Skeletal muscle tissue (tissue), 4 donors: ENCODE results near the gene CXCR2. TPM values are rescaled to one million over a fixed set of nuclear protein-coding genes. Genes with fewer than 3 reads are reported as not detected.

Experiments
- H3K27ac ChIP-seq: one replicate; pipeline ENCODE4 v1.7.0; 2013; ENCODE audit warnings: mild to moderate bottlenecking, low read depth, low read length, inconsistent platforms
- H3K27me3 ChIP-seq, 3 donors: one replicate each; pipeline ENCODE4 v1.7.0; 2013; ENCODE audit warnings: low read length in 3 of 3; ENCODE audit not compliant: control insufficient read depth in 3 of 3, insufficient read depth in 3 of 3
- H3K36me3 ChIP-seq, 3 donors: one replicate each; pipeline ENCODE4 v1.7.0; 2013; ENCODE audit warnings: low read length in 3 of 3; ENCODE audit not compliant: control insufficient read depth in 3 of 3, insufficient read depth in 3 of 3
- H3K4me1 ChIP-seq, 3 donors: one replicate each; pipeline ENCODE4 v1.7.0; 2013; ENCODE audit warnings: low read length in 3 of 3, mild to moderate bottlenecking in 3 of 3; ENCODE audit not compliant: control insufficient read depth in 3 of 3, insufficient read depth in 3 of 3
- H3K4me3 ChIP-seq, 3 donors: one replicate each; pipeline ENCODE4 v1.7.0; 2013; ENCODE audit warnings: low read length in 3 of 3
- H3K9ac ChIP-seq, 3 donors: one replicate each; pipeline ENCODE4 v1.7.0; 2013; ENCODE audit warnings: low read length in 3 of 3, mild to moderate bottlenecking in 3 of 3, moderate library complexity in 2 of 3, low read depth in 1 of 3
- H3K9me3 ChIP-seq, 3 donors: one replicate each; pipeline ENCODE4 v1.7.0; 2013; ENCODE audit warnings: low read length in 3 of 3; ENCODE audit not compliant: control insufficient read depth in 3 of 3
- total RNA-seq: library from RNA; depleted of rRNA; stranded (reverse); fragments of >200 nt; gene quantifications from one replicate; pipeline ENCODE4 v1.2.3, GENCODE V29; 2014
- donor health status: Osteomylitis.

Gene CXCR2
- total RNA-seq, 1 donor from 2014 or later, result under 0.01 TPM

DNA sequence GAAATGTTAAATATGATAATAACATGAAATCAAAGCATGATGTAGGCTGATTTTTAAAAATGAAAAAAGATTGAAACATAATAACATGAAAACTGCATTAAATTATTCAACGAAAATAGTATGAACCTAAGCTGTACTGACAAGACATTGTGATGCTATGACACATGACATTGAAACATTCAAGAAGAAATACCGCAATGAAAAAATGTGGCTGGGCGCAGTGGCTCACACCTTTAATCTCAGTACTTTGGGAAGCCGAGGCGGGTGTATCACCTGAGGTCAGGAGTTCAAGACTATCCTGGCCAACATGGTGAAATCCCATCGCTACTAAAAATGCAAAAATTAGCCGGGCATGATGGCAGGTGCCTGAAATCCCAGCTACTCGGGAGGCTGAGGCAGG is 26.3 kb downstream of the CXCR2 start:
- Histone ChIP-seq H3K27me3 (peaks cover 0 to 20% (median 0%) of the 10 kb centered on the region in 3 donors), H3K9ac (no peak overlapping the region), H3K27ac (no peak overlapping the region), H3K4me3 (no peak overlapping the region), H3K9me3 (no peaks in the 10 kb centered on the region), H3K36me3 (no peaks in the 10 kb centered on the region), H3K4me1 (no peaks in the 10 kb centered on the region)

DNA sequence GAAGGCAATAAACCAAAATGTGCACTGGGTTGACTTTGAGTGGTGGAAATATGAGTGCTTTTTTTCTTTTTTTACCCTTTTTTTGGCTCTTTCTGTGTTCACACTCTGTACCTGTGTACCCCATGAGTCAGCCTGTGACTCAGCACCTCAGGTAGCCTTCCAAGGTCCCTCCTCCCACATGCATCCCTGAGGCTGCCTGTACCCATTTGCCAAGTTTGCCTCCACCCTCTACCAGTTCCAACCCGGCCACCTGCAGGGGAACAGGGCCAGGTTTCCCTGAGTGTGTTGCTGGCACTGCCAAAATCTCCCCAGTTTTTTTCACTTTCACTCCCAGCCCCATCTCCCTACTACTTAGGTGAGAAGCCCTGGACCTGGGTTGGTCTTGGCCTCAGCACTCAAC is 26.9 kb downstream of the CXCR2 start:
- no peaks in the 10 kb centered on the region for H3K36me3 ChIP-seq
- no peaks in the 10 kb centered on the region for H3K9me3 ChIP-seq
- no peak overlapping the region for H3K4me3 ChIP-seq
- H3K27me3 ChIP-seq, result peaks cover 0 to 20% (median 0%) of the 10 kb centered on the region in 3 donors
- H3K9ac ChIP-seq, result no peak overlapping the region
- H3K4me1 ChIP-seq, result no peaks in the 10 kb centered on the region
- H3K27ac ChIP-seq, result no peak overlapping the region

DNA sequence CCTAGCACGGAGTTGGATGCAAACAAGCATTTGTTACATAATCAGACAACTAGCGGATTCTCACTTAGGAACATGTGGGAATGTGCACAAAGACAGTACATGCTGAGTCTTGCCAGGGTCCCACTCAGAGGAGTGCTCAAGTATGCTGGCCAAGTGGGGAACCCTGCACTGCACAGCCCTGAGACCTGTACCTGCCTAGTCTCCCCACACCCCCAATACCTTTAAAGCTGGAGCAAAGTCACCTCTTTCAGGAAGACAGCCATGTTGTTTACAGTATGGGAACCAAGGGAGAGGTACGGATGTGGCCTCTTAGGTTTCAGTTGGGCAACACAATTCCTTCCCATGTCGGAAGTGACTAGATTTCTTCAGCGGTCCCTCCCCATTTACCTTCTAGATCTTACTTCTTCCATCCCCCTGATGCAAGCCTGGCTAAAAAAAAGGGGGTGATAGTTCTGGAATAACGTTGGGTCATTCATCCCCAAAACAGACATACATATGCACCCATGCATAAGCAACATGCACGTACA is 30.2 kb downstream of the CXCR2 start:
- Histone ChIP-seq H3K4me1 (no peaks in the 10 kb centered on the region), H3K9me3 (no peaks in the 10 kb centered on the region), H3K27ac (no peak overlapping the region), H3K27me3 (peaks cover 0 to 8% (median 0%) of the 10 kb centered on the region in 3 donors), H3K36me3 (no peaks in the 10 kb centered on the region), H3K4me3 (no peak overlapping the region), H3K9ac (no peak overlapping the region)

GRCh38 chr2:218161644-218162043 is 35.8 kb downstream of the CXCR2 start:
- H3K9ac ChIP-seq, result no peak overlapping the region
- no peaks in the 10 kb centered on the region for H3K36me3 ChIP-seq

GRCh38 chr2:218162814-218163213 is 37.0 kb downstream of the CXCR2 start:
- no peaks in the 10 kb centered on the region for H3K9me3 ChIP-seq
- no peaks in the 10 kb centered on the region for H3K36me3 ChIP-seq
- peaks cover 4 to 12% (median 10%) of the 10 kb centered on the region in 3 donors for H3K27me3 ChIP-seq
- no peak overlapping the region for H3K9ac ChIP-seq
- H3K4me3 ChIP-seq, result no peak overlapping the region
- H3K4me1 ChIP-seq, result no peaks in the 10 kb centered on the region
- no peak overlapping the region for H3K27ac ChIP-seq

More at GRCh38 chr2:218161644-218162043, 35.8 kb downstream of the CXCR2 start:
- Histone ChIP-seq H3K27me3 (peaks cover 4 to 12% (median 10%) of the 10 kb centered on the region in 3 donors), H3K27ac (no peak overlapping the region), H3K9me3 (no peaks in the 10 kb centered on the region), H3K4me3 (no peak overlapping the region), H3K4me1 (no peaks in the 10 kb centered on the region)

DNA sequence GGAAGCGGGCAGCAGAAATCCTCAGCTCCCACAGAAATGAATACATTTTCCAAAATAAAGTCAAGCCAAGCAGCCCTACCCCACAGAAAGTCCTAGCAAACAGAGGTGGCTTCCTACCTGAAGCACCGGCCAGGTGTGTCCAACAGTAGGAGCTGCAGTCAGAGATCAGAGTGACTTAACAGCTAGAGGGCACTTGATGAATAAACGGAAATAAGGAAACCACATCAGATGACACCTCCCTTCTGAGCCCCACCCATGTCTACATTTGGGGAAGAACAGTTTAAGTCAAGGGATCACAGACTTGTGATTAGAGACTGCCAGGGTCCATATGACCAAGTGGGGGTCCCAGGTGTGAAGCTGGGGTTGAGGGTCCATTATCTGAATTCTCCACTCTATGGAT is 41.0 kb downstream of the CXCR2 start, which contains the start of gene CXCR1:
Gene CXCR1 (minus strand): TSS at position 172 of the 400 bp plus-strand sequence. CDS start 1,751 bp downstream, outside the sequence.
- Histone ChIP-seq H3K9me3 (no peaks in the 10 kb centered on the region), H3K36me3 (no peaks in the 10 kb centered on the region), H3K4me3 (no peak within 1 kb of the TSS), H3K27ac (no peak within 1 kb of the TSS), H3K27me3 (peaks cover 4 to 15% (median 10%) of the 10 kb centered on the region in 3 donors), H3K4me1 (peaks cover 0 to 3% (median 0%) of the 10 kb centered on the region in 3 donors), H3K9ac (no peak within 1 kb of the TSS)

GRCh38 chr2:218168016-218168415 is 42.2 kb downstream of the CXCR2 start:
- peaks cover 3 to 13% (median 7%) of the 10 kb centered on the region in 3 donors for H3K27me3 ChIP-seq

GRCh38 chr2:218168635-218169462 is 43.0 kb downstream of the CXCR2 start:
- Histone ChIP-seq H3K36me3 (no peaks in the 10 kb centered on the region), H3K9me3 (no peaks in the 10 kb centered on the region), H3K4me1 (peaks cover 0 to 3% (median 0%) of the 10 kb centered on the region in 3 donors), H3K27ac (no peak overlapping the region), H3K4me3 (no peak overlapping the region), H3K27me3 (peaks cover 0 to 11% (median 3%) of the 10 kb centered on the region in 3 donors), H3K9ac (no peak overlapping the region)

More at GRCh38 chr2:218168016-218168415, 42.2 kb downstream of the CXCR2 start:
- Histone ChIP-seq H3K9ac (no peak overlapping the region), H3K36me3 (no peaks in the 10 kb centered on the region), H3K27ac (no peak overlapping the region), H3K9me3 (no peaks in the 10 kb centered on the region), H3K4me3 (no peak overlapping the region), H3K4me1 (peaks cover 0 to 3% (median 0%) of the 10 kb centered on the region in 3 donors)

DNA sequence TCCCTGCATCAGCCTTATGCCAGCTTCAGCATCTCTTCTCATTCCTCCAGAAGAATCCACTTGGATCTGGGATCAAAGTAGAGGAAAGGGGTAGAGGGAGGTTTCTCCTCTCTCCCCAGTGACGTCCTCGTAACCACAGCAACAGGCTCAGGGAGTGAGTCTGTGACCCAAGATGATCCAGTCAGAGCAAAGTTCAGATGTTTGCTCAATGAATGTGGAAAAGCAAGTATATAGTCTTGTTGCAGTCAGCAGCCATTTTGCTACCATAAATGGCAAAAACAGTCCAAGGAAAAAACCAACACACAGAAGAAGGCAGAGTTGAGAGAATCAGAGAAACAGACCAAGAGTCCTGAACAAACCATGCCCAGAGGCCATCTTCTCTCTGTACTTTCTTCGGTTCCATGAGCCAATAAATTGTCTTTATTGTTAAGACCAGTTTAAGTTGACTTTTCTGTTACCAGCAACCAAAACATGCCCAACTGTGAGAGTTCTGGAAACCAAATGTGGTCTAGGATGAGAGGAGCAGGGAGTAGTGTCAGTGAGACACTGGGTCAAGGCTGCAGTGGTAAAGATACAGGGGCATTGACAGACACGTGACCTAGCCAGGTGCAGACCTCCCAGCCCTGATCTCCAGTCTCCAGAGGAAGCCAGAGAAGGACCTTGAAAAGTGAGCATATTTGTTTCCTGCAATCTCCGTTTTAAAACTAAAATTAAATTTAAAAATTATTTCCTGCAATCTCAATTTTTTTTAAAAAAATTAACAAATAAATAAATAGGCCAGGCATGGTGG is 44.1 kb downstream of the CXCR2 start:
- Histone ChIP-seq H3K9me3 (no peaks in the 10 kb centered on the region), H3K36me3 (no peaks in the 10 kb centered on the region), H3K27ac (no peak overlapping the region), H3K4me3 (no peak overlapping the region), H3K9ac (no peak overlapping the region), H3K27me3 (peaks cover 0 to 6% (median 0%) of the 10 kb centered on the region in 3 donors), H3K4me1 (peaks cover 0 to 3% (median 0%) of the 10 kb centered on the region in 3 donors)
